Right renal cortex interstitium (tissue), 3 donors: ENCODE measurements around the gene CLEC18A. TPM values are rescaled to one million over a fixed set of nuclear protein-coding genes. Genes with fewer than 3 reads are reported as not detected.

Experiments
- polyA plus RNA-seq, 3 donors: library from polyadenylated mRNA; unstranded; fragments of 120-200 nt; gene quantifications; one replicate each; pipeline ENCODE4 v1.2.1, GENCODE V29; 2013; ENCODE audit not compliant: insufficient read length in 3 of 3

Gene CLEC18A
- polyA plus RNA-seq, 3 donors: 56.3 to 64.6 (median 59.7) TPM

Other genes starting within 250 kb of the CLEC18A start
- gene NQO1, start 224.8 kb upstream of the CLEC18A start, polyA plus RNA-seq: 10 to 100 TPM; 26.5 to 28.7 (median 28.1) TPM
- 10 to 100 TPM; 67.5 to 76.5 (median 71.3) TPM for gene NOB1, start 196.4 kb upstream of the CLEC18A start, polyA plus RNA-seq
- 10 to 100 TPM; 38.5 to 42.0 (median 39.9) TPM for gene WWP2, start 189.0 kb upstream of the CLEC18A start, polyA plus RNA-seq
- 10 to 100 TPM; 25.4 to 50.2 (median 36.0) TPM for gene PDPR, start 163.0 kb downstream of the CLEC18A start, polyA plus RNA-seq
- gene CLEC18C, start 222.5 kb downstream of the CLEC18A start, polyA plus RNA-seq: 10 to 100 TPM; 38.6 to 53.1 (median 48.3) TPM